ENCODE measurements around the gene SHKBP1.

- no peak for TF ChIP-seq EZH2 (IDR thresholded peaks at IDR 0.05; ENCODE audit: borderline replicate concordance, control insufficient read depth, low read depth, low read length)
- no peak for TF ChIP-seq RELA (IDR thresholded peaks at IDR 0.05; ENCODE audit: borderline replicate concordance, partially characterized antibody)
- TF ChIP-seq SRF (IDR thresholded peaks at IDR 0.05; ENCODE audit: low read depth in 2 of 2, low read length in 2 of 2) = no peak
- TF ChIP-seq SIN3A (IDR thresholded peaks at IDR 0.05; ENCODE audit: low read depth, low read length) = no peak
- TF ChIP-seq MXI1 (IDR thresholded peaks at IDR 0.05; ENCODE audit: low read depth, low read length) = no peak
- no peak for TF ChIP-seq TAF1 (IDR thresholded peaks at IDR 0.05; ENCODE audit: borderline replicate concordance, low read depth, low read length)
- TF ChIP-seq CTCF (IDR thresholded peaks at IDR 0.05 in 2 of 3, conservative IDR thresholded peaks at IDR 0.05 in 1 of 3; ENCODE audit: control insufficient read depth in 2 of 3, extremely low read depth in 1 of 3, insufficient read depth in 1 of 3, low read depth in 3 of 3, low read length in 3 of 3) = peak in 2 of 3 experiments; percentile 53 to 63; a peak in 3 of 6 replicates
- TF ChIP-seq GABPA (IDR thresholded peaks at IDR 0.05; ENCODE audit: low read depth) = no peak
- TF ChIP-seq ZNF687 (IDR thresholded peaks at IDR 0.05) = no peak
Measured at GRCh38 chr19:40549007-40549708, 27.5 kb upstream of the SHKBP1 start.
